Measurements from ENCODE around the gene CD99L2.

CD99L2 gene

DNA sequence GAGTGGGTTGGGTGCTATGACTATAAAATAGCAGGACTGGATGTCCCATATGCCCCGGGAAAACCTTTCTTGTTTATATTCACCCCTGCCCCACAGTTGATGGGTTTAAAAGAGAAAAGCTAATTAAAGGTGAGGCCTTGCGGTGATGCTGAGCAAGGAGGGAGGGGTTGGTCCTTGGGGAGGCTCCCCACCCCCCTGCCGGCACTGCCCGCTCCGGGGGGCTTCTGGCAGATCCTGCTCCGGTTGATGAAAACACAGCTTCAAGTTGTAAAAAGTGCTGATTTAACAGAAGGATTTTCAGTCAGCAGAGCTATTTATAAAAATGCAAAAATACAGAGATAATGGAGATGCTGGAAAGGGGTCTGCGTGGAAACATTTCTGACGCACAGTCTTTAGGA, 136.7 kb downstream of the CD99L2 start:
- TF ChIP-seq ZFP3 (CRISPR knock-in tag; IDR thresholded peaks at IDR 0.05), result no peak
- TF ChIP-seq, protein P1, sequence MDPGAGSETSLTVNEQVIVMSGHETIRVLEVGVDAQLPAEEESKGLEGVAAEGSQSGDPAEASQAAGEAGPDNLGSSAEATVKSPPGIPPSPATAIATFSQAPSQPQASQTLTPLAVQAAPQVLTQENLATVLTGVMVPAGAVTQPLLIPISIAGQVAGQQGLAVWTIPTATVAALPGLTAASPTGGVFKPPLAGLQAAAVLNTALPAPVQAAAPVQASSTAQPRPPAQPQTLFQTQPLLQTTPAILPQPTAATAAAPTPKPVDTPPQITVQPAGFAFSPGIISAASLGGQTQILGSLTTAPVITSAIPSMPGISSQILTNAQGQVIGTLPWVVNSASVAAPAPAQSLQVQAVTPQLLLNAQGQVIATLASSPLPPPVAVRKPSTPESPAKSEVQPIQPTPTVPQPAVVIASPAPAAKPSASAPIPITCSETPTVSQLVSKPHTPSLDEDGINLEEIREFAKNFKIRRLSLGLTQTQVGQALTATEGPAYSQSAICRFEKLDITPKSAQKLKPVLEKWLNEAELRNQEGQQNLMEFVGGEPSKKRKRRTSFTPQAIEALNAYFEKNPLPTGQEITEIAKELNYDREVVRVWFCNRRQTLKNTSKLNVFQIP (CRISPR knock-in tag; IDR thresholded peaks at IDR 0.05; ENCODE audit: borderline replicate concordance, low read depth), result no peak
- TF ChIP-seq, protein P2, sequence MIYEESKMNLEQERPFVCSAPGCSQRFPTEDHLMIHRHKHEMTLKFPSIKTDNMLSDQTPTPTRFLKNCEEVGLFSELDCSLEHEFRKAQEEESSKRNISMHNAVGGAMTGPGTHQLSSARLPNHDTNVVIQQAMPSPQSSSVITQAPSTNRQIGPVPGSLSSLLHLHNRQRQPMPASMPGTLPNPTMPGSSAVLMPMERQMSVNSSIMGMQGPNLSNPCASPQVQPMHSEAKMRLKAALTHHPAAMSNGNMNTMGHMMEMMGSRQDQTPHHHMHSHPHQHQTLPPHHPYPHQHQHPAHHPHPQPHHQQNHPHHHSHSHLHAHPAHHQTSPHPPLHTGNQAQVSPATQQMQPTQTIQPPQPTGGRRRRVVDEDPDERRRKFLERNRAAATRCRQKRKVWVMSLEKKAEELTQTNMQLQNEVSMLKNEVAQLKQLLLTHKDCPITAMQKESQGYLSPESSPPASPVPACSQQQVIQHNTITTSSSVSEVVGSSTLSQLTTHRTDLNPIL (CRISPR knock-in tag; IDR thresholded peaks at IDR 0.05; ENCODE audit: low read depth), result no peak
- TF ChIP-seq, protein P3, sequence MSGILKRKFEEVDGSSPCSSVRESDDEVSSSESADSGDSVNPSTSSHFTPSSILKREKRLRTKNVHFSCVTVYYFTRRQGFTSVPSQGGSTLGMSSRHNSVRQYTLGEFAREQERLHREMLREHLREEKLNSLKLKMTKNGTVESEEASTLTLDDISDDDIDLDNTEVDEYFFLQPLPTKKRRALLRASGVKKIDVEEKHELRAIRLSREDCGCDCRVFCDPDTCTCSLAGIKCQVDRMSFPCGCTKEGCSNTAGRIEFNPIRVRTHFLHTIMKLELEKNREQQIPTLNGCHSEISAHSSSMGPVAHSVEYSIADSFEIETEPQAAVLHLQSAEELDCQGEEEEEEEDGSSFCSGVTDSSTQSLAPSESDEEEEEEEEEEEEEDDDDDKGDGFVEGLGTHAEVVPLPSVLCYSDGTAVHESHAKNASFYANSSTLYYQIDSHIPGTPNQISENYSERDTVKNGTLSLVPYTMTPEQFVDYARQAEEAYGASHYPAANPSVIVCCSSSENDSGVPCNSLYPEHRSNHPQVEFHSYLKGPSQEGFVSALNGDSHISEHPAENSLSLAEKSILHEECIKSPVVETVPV (CRISPR knock-in tag; IDR thresholded peaks at IDR 0.05), result no peak
- TF ChIP-seq ZC3H10 (CRISPR knock-in tag; IDR thresholded peaks at IDR 0.05), result no peak
- TF ChIP-seq TCF4 (CRISPR knock-in tag; IDR thresholded peaks at IDR 0.05; ENCODE audit: borderline replicate concordance), result no peak
- no peak for TF ChIP-seq GLIS3 (CRISPR knock-in tag; IDR thresholded peaks at IDR 0.05)
- TF ChIP-seq SNAI2 (CRISPR knock-in tag; IDR thresholded peaks at IDR 0.05), result no peak
- no peak for TF ChIP-seq OSR1 (CRISPR knock-in tag; IDR thresholded peaks at IDR 0.05)
- no peak for TF ChIP-seq ARNTL (CRISPR knock-in tag; IDR thresholded peaks at IDR 0.05; ENCODE audit: borderline replicate concordance, low read depth)
- ATAC-seq, result no peak

- no peak; the same call in 2 of the 3 replicates for ATAC-seq
- TF ChIP-seq ZNF8 (CRISPR knock-in tag; IDR thresholded peaks at IDR 0.05), result no peak
- no peak for TF ChIP-seq GLIS3 (CRISPR knock-in tag; IDR thresholded peaks at IDR 0.05)
- TF ChIP-seq CSDC2 (CRISPR knock-in tag; IDR thresholded peaks at IDR 0.05), result no peak
- no peak for TF ChIP-seq ZNF565 (CRISPR knock-in tag; conservative IDR thresholded peaks at IDR 0.05; ENCODE audit: low read depth)
Observed at GRCh38 chrX:150761176-150761818, 137.2 kb downstream of the CD99L2 start.

DNA sequence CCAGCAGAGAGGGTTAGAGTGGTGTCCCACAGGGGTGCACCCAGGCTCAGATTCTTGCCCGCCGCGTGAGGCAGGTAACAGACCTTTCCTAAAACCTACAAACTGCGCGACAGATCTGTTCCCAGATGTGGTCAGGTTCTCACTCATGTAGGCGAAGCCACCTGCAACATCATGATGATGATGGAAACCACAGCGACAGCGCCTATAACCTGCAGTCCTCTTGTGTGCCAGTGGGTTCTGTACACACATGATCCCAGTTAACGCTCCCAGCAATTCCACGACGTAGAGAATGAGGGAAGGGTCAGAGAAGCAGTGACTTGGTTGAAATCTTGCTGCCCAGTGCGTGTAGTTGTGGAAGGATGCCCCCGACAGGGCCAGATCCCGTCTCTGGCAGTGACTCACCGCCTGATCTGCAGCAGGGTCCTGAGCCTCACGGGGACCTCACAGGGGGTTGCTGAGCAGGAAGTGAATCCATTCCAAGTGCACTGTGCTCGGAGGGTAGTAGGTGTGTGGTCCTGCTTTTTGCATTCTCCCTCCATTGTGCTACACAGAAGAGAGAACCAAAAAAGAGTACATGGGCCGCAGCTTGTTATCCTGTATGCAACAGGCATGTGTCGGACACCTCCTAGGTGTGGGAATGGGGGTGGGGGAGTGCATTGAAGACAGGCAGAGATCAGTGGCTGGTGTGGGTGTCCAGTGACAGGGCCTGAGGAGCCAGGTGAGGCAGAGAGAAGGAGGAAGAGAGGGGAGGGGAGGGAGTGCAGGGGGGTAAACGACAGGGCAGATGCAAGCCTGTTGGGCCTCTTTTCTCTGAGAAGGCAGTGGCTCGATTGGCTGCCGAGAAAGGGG, 138.7 kb downstream of the CD99L2 start:
- TF ChIP-seq ZNF8 (CRISPR knock-in tag; IDR thresholded peaks at IDR 0.05) (no peak), ZNF565 (CRISPR knock-in tag; conservative IDR thresholded peaks at IDR 0.05; ENCODE audit: low read depth) (no peak), OSR1 (CRISPR knock-in tag; IDR thresholded peaks at IDR 0.05) (no peak), ZC3H10 (CRISPR knock-in tag; IDR thresholded peaks at IDR 0.05) (no peak), PPARA (CRISPR knock-in tag; IDR thresholded peaks at IDR 0.05; ENCODE audit: borderline replicate concordance) (no peak), TCF4 (CRISPR knock-in tag; IDR thresholded peaks at IDR 0.05; ENCODE audit: borderline replicate concordance) (no peak), CSDC2 (CRISPR knock-in tag; IDR thresholded peaks at IDR 0.05) (no peak), GLIS3 (CRISPR knock-in tag; IDR thresholded peaks at IDR 0.05) (no peak), SNAI2 (CRISPR knock-in tag; IDR thresholded peaks at IDR 0.05) (no peak), ZFP3 (CRISPR knock-in tag; IDR thresholded peaks at IDR 0.05) (no peak), ZNF70 (CRISPR knock-in tag; IDR thresholded peaks at IDR 0.05) (no peak), ARNTL (CRISPR knock-in tag; IDR thresholded peaks at IDR 0.05; ENCODE audit: borderline replicate concordance, low read depth) (no peak), ISL1 (CRISPR knock-in tag; IDR thresholded peaks at IDR 0.05) (no peak), ZFP30 (CRISPR knock-in tag; IDR thresholded peaks at IDR 0.05) (no peak), TOX (CRISPR knock-in tag; IDR thresholded peaks at IDR 0.05; ENCODE audit: borderline replicate concordance) (no peak)
- TF ChIP-seq, protein P4, sequence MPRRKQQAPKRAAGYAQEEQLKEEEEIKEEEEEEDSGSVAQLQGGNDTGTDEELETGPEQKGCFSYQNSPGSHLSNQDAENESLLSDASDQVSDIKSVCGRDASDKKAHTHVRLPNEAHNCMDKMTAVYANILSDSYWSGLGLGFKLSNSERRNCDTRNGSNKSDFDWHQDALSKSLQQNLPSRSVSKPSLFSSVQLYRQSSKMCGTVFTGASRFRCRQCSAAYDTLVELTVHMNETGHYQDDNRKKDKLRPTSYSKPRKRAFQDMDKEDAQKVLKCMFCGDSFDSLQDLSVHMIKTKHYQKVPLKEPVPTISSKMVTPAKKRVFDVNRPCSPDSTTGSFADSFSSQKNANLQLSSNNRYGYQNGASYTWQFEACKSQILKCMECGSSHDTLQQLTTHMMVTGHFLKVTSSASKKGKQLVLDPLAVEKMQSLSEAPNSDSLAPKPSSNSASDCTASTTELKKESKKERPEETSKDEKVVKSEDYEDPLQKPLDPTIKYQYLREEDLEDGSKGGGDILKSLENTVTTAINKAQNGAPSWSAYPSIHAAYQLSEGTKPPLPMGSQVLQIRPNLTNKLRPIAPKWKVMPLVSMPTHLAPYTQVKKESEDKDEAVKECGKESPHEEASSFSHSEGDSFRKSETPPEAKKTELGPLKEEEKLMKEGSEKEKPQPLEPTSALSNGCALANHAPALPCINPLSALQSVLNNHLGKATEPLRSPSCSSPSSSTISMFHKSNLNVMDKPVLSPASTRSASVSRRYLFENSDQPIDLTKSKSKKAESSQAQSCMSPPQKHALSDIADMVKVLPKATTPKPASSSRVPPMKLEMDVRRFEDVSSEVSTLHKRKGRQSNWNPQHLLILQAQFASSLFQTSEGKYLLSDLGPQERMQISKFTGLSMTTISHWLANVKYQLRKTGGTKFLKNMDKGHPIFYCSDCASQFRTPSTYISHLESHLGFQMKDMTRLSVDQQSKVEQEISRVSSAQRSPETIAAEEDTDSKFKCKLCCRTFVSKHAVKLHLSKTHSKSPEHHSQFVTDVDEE (CRISPR knock-in tag; IDR thresholded peaks at IDR 0.05), result no peak
- TF ChIP-seq, protein P2 (CRISPR knock-in tag; IDR thresholded peaks at IDR 0.05; ENCODE audit: low read depth), result no peak
- TF ChIP-seq, protein P3 (CRISPR knock-in tag; IDR thresholded peaks at IDR 0.05), result no peak
- TF ChIP-seq, protein P5, sequence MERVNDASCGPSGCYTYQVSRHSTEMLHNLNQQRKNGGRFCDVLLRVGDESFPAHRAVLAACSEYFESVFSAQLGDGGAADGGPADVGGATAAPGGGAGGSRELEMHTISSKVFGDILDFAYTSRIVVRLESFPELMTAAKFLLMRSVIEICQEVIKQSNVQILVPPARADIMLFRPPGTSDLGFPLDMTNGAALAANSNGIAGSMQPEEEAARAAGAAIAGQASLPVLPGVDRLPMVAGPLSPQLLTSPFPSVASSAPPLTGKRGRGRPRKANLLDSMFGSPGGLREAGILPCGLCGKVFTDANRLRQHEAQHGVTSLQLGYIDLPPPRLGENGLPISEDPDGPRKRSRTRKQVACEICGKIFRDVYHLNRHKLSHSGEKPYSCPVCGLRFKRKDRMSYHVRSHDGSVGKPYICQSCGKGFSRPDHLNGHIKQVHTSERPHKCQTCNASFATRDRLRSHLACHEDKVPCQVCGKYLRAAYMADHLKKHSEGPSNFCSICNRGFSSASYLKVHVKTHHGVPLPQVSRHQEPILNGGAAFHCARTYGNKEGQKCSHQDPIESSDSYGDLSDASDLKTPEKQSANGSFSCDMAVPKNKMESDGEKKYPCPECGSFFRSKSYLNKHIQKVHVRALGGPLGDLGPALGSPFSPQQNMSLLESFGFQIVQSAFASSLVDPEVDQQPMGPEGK (CRISPR knock-in tag; IDR thresholded peaks at IDR 0.05; ENCODE audit: borderline replicate concordance), result no peak
- TF ChIP-seq, protein P1 (CRISPR knock-in tag; IDR thresholded peaks at IDR 0.05; ENCODE audit: borderline replicate concordance, low read depth), result no peak
- no peak; the same call in 2 of the 3 replicates for ATAC-seq
